ENCODE measurements around the gene CRLF1.
A peak's percentile ranks its signal among the peaks of the same experiment; 100 is the strongest.
"Not testable (repeated sequence)": the region's sequence is repeated elsewhere in the genome, so short reads cannot be mapped to it uniquely, and the experiment has no call there.

The CRLF1 gene

DNA sequence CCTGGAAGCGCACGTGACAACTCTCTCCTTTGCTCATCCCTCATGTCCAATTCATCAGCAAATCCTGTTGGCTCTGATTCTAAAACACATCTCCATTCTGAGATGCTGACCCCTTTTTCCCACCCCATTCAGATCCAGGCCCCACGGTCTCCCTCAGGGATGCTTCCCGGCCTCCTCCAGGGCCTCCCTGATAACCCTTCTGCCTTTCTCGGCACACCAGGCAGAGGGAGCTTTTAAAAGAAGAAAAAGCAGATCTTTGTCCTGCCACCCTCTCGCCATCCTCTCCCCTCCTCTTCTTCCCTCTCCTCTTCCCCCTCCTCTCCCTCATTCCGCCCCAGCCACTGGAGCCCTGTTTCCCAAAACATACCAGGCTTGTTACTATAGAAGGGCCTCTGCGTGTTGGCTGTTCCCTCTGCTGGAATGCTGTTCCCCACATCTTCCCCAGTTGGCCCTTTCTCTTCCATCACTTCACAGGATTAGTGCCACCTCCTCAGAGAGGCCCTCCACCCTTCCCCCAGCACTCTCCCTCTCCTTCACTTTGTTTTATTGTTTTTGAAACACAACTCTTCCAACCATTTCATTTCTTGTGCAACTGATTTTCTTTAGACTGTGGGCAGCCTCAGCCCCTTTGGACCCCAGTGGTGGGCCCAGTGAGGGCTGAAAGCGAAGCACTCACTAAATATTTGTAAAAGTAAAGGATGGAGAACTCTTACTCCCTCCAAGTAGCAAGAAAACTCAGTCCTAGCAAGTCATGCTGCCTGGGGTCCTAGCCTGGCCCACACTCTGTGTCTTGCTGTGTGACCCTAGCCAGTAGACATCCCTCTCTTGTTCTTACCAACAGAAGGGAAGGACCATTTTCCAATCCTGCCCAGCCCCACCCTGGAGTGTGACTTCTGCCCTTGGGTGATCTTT, 2.5 kb upstream of the CRLF1 start:
- DNase-seq (ENCODE audit: low spot score), result no peak

DNA sequence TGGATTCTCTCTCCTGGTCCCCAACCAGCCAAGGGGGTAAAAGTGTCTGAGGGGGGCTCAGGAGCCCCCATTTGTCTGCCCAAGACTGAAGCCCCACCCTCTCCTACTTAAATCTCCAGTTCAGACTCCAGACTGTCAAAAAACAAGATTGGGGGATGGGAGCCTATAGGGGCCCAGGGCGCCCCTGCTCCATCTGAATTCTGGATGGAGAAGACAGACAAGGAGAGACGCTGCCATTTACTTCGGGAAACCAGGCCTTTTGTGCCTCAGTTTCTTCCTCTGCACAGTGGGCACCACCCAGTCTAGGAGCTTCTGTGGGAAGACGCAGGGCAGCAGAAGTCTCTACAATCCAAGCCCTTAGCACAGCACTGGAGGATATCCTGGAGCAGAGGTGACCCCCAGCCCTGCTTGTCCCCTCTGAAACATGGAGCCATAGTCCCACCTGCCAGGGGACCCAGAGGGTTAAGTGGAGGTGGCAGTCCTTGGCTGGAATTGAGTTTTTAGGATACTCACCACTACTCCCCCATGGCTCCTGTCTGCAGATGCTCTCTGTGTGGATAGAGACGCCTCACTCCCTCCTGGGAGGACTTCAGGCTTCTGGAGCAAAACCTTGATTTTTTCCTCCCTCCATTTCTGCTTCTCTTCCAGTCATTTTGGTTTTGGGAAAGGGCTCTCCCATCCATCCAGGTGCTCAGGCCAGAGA, 1.7 kb upstream of the CRLF1 start:
- no peak for DNase-seq (ENCODE audit: low spot score)

DNA sequence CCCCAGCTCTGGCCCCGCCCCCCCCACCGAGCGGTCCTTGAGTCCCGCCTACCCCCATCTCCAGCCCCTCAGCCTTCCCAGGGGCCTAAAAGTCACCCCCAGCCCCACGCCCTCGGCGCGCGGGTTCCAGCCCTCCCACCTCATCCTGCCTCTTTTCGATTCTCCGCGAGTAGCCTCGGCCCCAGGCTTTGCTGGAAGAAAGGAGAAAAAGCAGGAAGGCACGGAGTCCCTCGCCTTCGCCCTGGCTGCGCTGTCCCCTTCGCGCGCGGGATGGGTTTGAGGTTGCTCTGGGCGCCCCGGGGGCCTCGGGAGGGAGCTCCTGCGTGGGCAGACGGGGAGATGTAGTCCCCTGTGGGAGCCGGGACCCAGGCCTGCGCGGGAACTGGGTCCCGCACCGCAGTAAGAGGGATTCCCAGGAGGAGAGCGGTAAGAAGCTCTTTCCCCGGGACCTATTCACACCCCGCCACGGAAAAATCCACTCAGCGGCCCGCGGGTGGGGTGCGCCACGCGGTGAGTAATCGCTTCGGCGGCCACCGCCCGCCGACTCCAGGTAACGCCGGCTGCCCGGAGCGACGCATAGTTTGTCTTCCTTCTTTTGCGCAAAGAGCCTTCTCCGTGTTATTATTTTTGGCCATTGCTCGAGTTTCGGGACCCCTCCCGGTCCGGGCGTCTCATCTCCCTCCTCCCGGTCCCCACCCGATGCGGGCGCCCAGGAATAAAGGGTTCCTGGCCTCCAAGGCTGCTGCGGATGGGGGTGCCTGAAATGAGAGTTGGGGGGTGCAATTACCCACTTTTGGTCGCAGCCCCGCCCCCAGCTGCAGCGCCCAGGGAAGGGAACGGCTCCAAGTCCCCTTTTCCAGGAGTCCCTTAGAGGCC, 865 bp upstream of the CRLF1 start:
- no peak for DNase-seq (ENCODE audit: low spot score)

DNA sequence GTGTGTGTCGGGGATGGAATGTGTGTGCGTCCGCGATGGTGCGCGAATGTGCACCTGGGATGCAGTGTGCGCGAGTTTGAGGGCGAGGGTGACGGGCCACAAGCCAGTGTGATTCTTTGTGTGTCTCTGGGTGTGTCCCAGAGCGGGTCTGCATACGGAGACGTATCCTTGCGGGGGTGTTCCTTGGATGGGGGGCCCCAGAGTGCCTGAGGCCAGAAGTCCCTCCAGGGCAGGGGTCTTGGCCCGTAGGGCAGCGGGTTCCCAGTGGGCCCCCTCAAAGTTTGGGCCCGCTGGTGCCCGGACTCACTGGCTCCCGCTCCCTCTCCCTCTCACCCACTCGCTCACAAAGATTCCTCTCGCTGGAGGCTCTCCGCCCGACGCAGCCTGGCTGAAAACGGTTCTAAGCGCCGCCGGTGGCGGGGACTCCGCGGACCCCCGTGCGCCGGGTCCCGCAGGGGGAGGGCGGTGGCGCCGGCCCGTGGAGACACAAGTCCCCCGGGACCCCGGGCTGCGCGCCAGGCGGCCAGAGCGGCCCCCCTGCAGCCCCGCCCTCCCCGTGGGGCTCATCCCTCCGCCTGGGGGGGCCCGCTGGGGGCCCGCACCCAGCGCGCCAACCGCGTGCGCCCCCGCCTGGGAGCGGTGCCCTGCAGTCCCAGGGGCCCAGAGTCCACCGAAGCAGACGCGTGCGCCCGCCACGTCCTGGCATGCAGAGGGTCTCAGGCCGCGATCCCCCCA, 886 bp downstream of the CRLF1 start:
- DNase-seq (ENCODE audit: low spot score), result peak; percentile 66

DNA sequence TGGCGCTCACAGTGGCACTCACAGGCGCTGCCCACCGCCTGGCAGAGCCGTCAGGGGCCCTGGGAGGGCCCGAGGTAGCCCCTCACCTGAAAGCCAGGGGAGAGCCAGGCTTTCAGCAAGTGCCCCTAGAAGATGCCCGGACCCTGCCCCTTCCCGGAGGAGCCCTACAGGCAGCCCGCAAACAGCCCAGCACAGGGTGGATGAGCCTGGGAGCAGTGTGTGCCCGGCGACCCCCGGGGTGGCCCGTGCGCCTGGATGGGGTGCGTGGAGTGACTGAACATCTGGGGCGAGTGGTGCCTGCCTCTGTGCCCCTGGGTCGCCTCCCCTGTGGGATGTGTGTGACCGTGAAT, 1.4 kb downstream of the CRLF1 start:
- DNase-seq (ENCODE audit: low spot score), result no peak

DNA sequence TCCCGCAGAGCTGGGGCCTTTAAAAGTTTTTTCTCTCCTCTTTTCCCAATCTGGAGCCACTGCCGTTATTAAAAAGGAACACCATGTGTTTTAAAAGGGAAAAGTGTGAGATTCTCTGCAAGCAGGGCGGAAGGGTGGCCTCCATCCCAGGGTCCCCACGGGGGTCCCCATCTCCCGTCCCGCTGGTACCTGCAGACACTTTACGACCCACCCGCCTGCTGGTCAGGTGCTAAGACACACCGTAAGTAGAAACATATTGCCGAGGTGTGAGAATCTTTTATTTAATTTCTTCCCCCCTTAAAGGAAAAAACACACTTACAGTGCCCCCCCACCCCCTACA, 1.8 kb downstream of the CRLF1 start:
- DNase-seq (ENCODE audit: low spot score), result no peak

DNA sequence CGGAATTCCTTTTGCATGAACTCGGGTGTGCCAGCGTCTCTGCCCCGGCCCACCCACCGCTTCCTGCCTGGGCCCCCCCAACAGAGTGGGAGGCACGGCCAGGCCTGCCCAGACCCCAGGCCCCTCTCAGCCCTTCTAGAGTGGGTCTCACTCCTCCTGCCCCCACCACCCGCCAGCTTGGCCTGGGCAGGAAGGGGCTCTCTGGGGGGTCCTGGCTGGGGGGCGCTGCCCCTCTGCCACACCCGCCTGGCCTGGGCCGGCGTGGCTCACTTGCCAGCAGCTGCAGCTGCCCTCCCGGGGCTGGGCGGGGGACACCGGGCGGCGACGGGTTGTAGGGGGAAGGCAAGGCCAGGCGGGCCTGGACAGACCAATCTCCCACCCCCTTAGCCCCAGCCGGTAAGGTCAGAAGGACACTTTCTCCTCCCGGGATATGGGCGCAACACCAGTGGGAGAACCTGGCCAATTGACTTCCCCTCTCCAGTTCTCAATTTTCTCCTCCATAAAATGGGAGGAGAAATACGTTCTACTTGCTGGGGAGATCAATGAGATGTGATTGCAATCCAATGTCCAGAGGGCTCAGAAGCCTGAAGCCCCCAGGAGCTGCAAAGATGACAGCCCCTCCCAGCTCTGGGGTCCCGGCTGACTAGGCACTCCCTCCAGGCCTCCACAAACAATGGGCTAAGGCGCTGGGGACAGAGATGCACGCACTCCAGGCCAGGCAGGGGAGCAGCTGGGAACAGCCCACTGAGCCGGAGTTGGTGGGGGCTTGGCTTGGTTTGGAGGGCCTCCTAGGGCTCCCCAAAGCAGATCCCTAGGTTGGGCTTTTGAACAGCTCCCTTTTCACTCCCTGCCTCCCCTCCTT, 2.4 kb downstream of the CRLF1 start:
- DNase-seq (ENCODE audit: low spot score), result no peak

DNA sequence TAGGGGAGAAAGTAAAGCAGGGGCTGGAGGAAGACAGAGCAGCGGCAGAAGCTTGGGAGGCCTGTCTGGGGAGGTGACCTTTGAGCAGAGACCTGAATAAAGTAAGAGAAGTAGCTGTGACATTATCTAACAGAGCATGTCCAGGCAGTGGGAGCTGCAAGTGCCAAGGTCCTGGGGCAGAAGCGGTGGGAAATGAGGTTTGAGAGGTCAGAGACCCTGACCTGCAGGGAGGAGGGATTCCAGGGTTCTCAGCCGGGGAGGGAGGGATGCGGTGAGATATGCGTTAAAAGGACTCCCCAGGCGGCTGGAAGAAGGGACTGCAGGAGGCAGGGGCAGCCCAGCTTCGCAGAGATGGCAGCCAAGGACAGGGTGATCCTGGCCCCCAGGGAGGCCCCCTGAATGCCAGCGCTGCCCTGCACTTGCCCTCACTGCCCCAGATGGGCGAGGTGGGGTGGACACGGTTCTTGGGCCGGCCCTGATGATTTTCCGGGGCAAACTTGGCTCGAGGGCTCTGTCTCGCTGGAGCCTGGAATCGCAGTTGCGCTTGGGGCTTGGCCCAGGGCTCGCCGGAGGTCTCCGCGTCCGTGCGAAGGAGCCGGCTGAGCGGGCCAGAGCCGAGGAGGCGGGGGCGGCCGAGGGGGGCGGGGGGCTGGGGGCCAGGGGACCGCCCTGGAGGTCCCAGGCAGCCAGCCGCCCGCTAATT, 3.2 kb downstream of the CRLF1 start:
- DNase-seq (ENCODE audit: low spot score), result peak; percentile 84

DNA sequence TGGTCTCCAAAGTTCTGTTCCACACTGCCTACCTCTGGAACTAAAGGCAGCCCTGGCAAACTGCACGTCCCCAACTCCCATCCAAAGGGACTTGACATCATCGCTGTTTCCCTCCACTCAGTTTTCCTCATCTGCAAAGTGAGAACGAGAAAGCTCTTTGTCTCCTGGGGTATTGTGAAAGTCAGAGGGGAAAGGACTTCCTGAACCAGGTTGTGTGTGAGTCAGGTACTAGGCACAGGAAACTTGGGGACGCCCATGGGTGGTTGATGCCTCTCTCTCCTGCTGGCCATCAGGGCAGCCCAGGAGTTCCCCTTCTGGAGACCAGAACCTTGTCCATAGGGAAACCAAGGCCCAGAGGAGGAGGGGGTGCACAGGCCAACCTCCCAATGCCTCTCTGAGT, 4.7 kb downstream of the CRLF1 start:
- no peak for DNase-seq (ENCODE audit: low spot score)

DNA sequence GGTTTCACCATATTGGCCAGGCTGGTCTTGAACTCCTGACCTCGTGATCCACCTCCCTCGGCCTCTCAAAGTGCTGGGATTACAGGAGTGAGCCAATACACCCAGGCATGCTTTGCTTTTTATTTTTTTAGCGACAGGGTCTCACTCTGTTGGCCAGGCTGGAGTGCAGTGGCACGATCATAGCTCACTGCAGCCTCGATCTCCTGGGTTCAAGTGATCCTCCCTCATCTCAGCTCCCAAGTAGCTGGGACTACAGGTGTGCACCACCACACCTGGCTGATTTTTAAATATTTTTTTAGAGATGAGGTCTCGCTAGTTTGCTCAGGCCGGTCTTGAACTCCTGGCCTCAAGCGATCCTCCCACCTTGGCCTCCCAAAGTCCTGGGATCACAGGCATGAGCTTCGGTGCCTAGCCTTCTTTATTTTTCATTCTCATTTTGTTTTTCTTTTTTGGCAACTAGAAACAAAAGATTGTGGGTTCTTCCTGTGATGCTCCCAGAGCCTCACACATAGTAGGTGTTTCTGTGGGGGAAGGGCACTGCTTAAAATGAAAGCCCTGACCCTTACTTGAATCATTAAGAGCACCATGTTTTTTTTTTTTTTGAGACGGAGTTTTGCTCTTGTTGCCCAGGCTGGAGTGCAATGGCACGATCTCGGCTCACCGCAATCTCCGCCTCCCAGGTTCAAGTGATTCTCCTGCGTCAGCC, 5.8 kb downstream of the CRLF1 start:
- not testable (repeated sequence) for DNase-seq (ENCODE audit: low spot score)

DNA sequence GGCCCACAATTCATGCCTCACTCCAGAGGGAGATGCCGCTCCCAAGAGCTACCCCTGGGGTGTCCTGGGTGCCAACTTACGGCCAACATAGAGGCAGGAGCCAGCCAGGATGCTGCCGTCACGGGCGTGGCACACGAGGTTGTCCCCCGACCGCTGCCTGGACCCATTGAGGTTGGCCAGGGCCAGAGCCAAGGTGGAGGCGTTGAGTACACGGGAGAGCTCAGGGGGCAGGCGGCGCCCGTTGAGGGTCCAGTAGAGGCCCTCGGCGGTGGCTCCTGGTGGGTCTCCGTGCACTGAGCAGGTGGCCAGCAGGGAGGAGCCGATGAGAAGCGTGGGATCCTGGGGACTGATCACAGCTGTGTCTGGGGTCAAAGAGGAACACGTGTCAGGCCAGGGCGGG, 7.1 kb downstream of the CRLF1 start:
- no peak for DNase-seq (ENCODE audit: low spot score)

DNA sequence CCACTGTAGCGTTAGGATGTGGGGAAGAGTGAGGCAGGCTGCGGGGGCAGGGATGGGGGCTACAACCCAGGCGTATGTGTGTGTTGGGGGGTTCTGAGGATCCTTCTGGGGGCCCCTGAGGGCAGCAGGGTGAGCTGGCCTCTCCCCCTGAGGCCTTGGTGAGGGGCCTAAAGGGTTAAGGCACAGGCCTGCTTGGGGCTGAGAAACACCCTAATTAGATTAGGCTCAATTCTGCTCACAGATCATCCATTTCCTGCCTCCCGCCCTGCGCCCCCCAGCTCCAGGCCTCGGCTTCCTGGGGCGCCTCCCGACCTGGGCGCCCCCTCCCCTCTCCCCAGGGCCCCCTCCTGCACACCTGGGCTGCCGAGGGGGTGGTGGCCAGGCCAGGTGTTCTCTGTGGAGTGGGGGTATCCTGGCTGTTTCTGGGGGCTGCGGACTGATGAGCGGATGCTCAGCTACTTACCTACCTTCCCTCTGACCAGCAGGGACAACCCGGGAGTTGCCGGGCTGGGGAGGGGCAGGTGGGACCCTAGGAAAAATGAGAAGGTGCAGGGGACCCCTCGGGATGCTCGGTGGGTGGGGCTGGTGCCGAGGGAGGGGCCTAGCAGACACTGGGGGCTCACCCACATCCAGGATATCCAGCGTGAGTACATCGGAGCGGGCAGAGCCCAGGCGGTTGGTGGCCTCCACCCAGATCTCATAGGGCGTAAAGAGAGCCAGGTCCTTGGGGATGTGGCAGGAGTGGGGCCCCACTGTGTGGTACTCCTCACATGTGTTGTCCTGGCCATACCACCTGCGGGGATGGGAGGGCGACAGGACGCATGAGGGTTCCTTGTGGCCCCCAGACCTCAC, 8.6 kb downstream of the CRLF1 start:
- no peak for DNase-seq (ENCODE audit: low spot score)

DNA sequence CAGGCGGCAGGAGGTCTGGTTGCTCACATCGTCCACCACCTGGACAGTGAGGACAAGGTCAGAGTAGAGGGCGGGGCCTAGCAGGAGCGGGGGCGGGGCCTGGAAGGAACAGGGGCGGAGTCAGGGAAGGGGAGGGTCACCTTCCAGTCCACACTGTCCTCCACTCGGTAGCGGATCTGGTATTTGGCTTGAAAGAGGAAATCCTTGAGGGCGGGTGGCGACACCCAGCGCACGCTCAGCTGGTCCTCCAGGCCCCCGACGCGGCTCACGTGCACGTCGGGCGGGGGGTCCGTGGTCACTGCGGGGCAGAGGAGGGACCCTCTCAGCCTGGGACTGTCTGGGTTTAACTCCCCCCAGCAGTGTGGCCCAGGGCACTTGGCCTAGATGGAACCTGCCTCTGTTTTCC, 9.8 kb downstream of the CRLF1 start:
- DNase-seq (ENCODE audit: low spot score), result no peak

DNA sequence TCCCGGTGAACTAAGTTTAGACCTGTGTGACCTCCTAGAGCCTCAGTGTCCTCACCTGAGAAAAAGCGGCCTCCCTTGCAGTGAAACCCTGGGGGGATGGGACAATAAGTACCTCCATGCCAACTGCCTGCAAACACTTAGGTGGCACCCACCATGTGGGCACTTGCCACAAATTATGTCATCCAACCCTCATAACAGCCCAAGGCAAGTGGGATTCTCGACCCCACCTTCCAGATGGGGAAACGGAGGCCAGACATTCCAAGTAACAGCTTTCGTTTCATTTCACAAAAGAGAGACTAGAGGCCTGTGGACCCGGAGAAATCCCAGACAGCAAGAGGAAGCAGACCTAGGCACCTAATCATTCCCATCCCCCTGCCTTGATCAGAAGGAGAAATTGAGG, 11.1 kb downstream of the CRLF1 start:
- no peak for DNase-seq (ENCODE audit: low spot score)

DNA sequence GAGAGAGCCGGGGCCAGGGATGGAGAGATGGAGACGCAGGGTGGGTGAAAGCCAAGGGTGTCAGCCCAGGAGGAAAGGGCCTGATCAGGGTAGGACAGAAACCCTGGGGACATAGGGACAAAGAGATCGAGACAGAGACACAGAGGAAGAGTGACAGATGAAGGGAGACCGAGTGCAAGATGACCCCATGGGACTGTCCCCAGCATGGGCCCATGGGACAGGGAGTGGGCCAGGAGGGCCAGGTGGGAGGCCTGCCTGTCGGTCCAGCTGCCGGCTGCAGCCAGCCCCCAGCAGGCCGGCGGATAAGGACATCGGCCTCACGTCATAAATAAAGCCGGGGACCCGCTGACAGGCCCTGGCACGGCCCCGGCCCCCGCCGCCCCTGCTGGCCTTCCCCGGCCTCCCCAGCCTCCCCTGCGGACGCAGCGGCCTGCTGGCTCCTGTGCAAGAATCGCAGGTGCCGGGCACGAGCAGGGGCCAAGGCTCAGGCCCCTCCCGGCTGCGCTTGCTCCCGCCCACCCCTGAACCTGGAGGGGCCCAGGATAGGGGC, 11.7 kb downstream of the CRLF1 start:
- no peak for DNase-seq (ENCODE audit: low spot score)

DNA sequence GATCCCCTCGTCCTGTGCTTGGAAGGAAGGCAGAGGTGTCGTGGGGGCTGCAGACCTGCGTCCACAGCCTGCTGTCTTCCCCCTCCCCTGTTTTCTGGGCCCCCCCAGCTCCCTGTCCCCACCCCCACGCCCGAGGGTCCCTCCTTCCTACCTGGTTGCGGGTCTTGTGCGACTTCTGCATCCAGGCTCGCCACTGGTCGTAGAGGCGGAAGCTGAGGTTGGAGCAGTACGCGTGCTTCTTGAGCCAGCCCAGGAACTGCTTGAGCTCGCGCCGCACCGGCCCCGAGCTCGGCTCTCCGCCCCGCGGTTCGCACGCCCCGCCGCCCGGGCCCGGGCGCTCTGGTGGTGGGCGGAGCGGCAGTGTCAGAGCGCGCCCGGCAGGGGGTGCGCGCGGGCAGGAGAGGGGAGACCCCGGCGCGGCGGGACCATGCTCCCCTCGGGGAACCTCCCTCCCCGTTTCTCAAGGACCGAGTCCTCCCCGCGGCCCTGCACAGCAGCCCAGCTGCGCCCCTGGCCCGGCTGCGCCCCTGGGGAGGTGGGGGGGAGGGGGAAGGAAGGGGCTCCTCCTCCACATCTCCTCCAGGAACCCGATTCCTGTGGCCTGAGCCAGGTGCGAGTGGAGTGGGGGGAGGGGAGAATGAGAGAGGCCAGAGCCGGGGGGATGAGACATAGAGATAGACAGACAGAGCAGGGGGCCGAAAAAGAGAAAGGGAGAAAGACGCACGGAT, 12.3 kb downstream of the CRLF1 start:
- DNase-seq (ENCODE audit: low spot score), result peak; percentile 97

DNA sequence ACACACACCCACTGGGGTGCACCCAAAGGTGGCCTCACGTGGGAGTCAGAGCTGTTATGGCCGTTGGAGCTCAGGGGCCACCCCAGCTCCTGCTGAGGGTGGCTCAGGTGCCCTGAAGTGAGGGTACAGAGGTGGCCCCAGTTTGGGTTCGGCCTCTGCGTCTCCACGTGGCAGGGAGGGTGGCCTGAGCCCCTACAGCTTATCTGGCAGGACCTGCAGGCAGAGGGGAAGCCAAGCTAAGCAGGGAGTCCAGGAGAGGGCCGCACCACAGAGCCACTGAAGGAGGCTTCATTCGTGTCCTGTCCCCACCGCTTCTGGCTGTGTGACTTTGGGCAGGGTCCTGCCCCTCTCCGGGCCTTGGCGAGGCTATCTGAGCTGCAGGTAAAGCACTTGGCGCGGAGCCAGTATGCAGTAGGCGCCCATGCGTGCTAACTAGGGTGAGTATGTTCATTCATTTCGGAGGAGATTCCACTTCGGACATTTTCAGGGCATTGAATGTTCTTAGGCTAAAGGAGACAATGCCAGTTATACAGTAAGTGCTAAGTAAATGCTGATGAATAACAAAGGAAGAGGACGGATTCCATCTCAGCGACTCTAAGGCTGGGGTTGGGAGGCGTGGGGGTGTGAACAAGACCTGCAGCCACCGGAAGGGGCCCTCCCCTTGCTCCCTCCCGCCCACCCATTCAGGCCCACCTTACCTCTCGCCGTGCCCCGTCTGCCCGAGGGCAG, 13.1 kb downstream of the CRLF1 start:
- no peak for DNase-seq (ENCODE audit: low spot score)

All from HuH-7.5 (cell line).